Peyer's patch (tissue), 4 donors: ENCODE results near the gene HPS1. TPM values are rescaled to one million over a fixed set of nuclear protein-coding genes. Genes with fewer than 3 reads are reported as not detected.

Experiments
- DNase-seq, 3 donors: peaks; one replicate each; pipeline ENCODE4 v3.0.0-alpha.2; 2017 to 2019
- H3K27ac ChIP-seq, 4 donors: fragments of 200-600 bp; sonication (generic); one replicate each; pipeline ENCODE4 v1.5.1; 2016 to 2019
- H3K27me3 ChIP-seq, 2 donors: fragments of 200-600 bp; sonication (generic); one replicate each; pipeline ENCODE4 v1.5.1; 2019
- H3K36me3 ChIP-seq, 3 donors: fragments of 200-600 bp; sonication (generic); one replicate each; pipeline ENCODE4 v1.5.1; 2016 to 2019
- H3K4me1 ChIP-seq, 4 donors: fragments of 200-600 bp; sonication (generic); one replicate each; pipeline ENCODE4 v1.5.1; 2016 to 2019
- H3K4me3 ChIP-seq, 4 donors: fragments of 200-600 bp; sonication (generic); 1 replicate in 3 of 4; 2 replicates in 1 of 4; pipeline ENCODE4 v1.5.1; 2016 to 2019; ENCODE audit warnings: mild to moderate bottlenecking in 1 of 4
- H3K9me3 ChIP-seq, 4 donors: fragments of 200-600 bp; sonication (generic); one replicate each; pipeline ENCODE4 v1.5.1; 2016 to 2019; ENCODE audit warnings: mild to moderate bottlenecking in 1 of 4
- CTCF ChIP-seq, 6 experiments: fragments of 450-650 bp in 4 of 6; fragments of 200-600 bp in 2 of 6; sonication (generic) in 1 of 6; IDR thresholded peaks; one replicate each; pipeline ENCODE4 v1.5.1; 2017 to 2019; ENCODE audit warnings: antibody characterized with exemption in 6 of 6, mild to moderate bottlenecking in 3 of 6, moderate library complexity in 1 of 6
- POLR2A ChIP-seq, 2 donors: fragments of 450-650 bp; IDR thresholded peaks; one replicate each; pipeline ENCODE4 v1.5.1; 2017; ENCODE audit warnings: antibody characterized with exemption in 2 of 2, mild to moderate bottlenecking in 2 of 2, moderate library complexity in 2 of 2
- total RNA-seq, 4 donors: library from RNA; depleted of rRNA; stranded (reverse); fragments of >200 nt; gene quantifications; one replicate each; pipeline ENCODE4 v1.1.0, GENCODE V29; 2016

HPS1 gene
- total RNA-seq, 4 donors from 2014 or later: 109 to 221 (median 136) TPM

- Histone ChIP-seq H3K9me3 (no peaks in the 10 kb centered on the region), H3K27ac (no peak overlapping the region), H3K36me3 (no peaks in the 10 kb centered on the region), H3K4me1 (no peaks in the 10 kb centered on the region), H3K4me3 (no peak overlapping the region), H3K27me3 (no peaks in the 10 kb centered on the region)
- no peak for TF ChIP-seq POLR2A (IDR thresholded peaks at IDR 0.05)
- TF ChIP-seq CTCF (IDR thresholded peaks at IDR 0.05): no peak
- DNase-seq: no peak
These were observed 10.1 kb upstream of the HPS1 start for GRCh38 chr10:98456686-98457482.

- no peak overlapping the region for H3K4me3 ChIP-seq
- H3K27me3 ChIP-seq: no peaks in the 10 kb centered on the region
- no peak for DNase-seq
- H3K9me3 ChIP-seq: no peaks in the 10 kb centered on the region
- H3K27ac ChIP-seq: no peak overlapping the region
- no peaks in the 10 kb centered on the region for H3K4me1 ChIP-seq
- no peaks in the 10 kb centered on the region for H3K36me3 ChIP-seq
- TF ChIP-seq POLR2A (IDR thresholded peaks at IDR 0.05): no peak
- TF ChIP-seq CTCF (IDR thresholded peaks at IDR 0.05): no peak
These were observed 9.4 kb upstream of the HPS1 start for GRCh38 chr10:98456043-98456570.

- DNase-seq: no peak
- Histone ChIP-seq H3K4me3 (no peak overlapping the region), H3K9me3 (no peaks in the 10 kb centered on the region), H3K27ac (no peak overlapping the region), H3K27me3 (no peaks in the 10 kb centered on the region), H3K36me3 (no peaks in the 10 kb centered on the region), H3K4me1 (no peaks in the 10 kb centered on the region)
- TF ChIP-seq POLR2A (IDR thresholded peaks at IDR 0.05) (no peak), CTCF (IDR thresholded peaks at IDR 0.05) (no peak)
These were observed 7.0 kb upstream of the HPS1 start for GRCh38 chr10:98453729-98454128.

- DNase-seq: no peak
- Histone ChIP-seq H3K9me3 (no peaks in the 10 kb centered on the region), H3K27ac (no peak overlapping the region), H3K27me3 (no peaks in the 10 kb centered on the region), H3K36me3 (no peaks in the 10 kb centered on the region), H3K4me3 (no peak overlapping the region), H3K4me1 (peaks cover 0 to 3% (median under 1%) of the 10 kb centered on the region in 4 donors)
- no peak for TF ChIP-seq POLR2A (IDR thresholded peaks at IDR 0.05)
These were observed 3.9 kb upstream of the HPS1 start for GRCh38 chr10:98450618-98451017.

GRCh38 chr10:98449287-98449686 is 2.6 kb upstream of the HPS1 start:
- no peaks in the 10 kb centered on the region for H3K27me3 ChIP-seq
- H3K4me1 ChIP-seq: peaks cover 0 to 14% (median 4%) of the 10 kb centered on the region in 4 donors
- no peak overlapping the region for H3K4me3 ChIP-seq
- DNase-seq: no peak
- TF ChIP-seq POLR2A (IDR thresholded peaks at IDR 0.05): no peak
- TF ChIP-seq CTCF (IDR thresholded peaks at IDR 0.05): no peak
- no peak overlapping the region for H3K27ac ChIP-seq
- peaks cover 0 to 6% (median 0%) of the 10 kb centered on the region in 3 donors for H3K36me3 ChIP-seq
- no peaks in the 10 kb centered on the region for H3K9me3 ChIP-seq

- Histone ChIP-seq H3K36me3 (peaks cover 0 to 33% (median 0%) of the 10 kb centered on the region in 3 donors), H3K4me1 (peaks cover 0 to 14% (median 4%) of the 10 kb centered on the region in 4 donors), H3K9me3 (no peaks in the 10 kb centered on the region), H3K27ac (peak overlapping the region; percentile 88 to 92 (median 91)), H3K27me3 (no peaks in the 10 kb centered on the region), H3K4me3 (peak overlapping the region; percentile 71 to 90 (median 86))
- peak in 2 of 3 donors; percentile 43 to 61 for DNase-seq
- TF ChIP-seq POLR2A (IDR thresholded peaks at IDR 0.05) (no peak), CTCF (IDR thresholded peaks at IDR 0.05) (no peak)
These were observed 529 bp downstream of the HPS1 start for GRCh38 chr10:98446151-98446660.
